Keratinocyte (primary cell): ENCODE data around the gene FHIT.

Experiments used
- CTCF ChIP-seq, 3 experiments: IDR thresholded peaks in 1 of 3; conservative IDR thresholded peaks in 1 of 3; optimal IDR thresholded peaks in 1 of 3; 2 replicates in 2 of 3; 3 replicates in 1 of 3; pipeline versions ENCODE3 to v1.5.1; 2011; ENCODE audit warnings: low read length in 3 of 3, mild to moderate bottlenecking in 3 of 3, moderate library complexity in 2 of 3, control low read depth in 1 of 3, inconsistent platforms in 1 of 3; ENCODE audit not compliant: insufficient read depth in 2 of 3; ENCODE audit errors: extremely low read depth in 1 of 3
- EZH2 ChIP-seq: IDR thresholded peaks from one replicate; pipeline ENCODE4 v1.6.1; 2012; ENCODE audit warnings: inconsistent platforms, mild to moderate bottlenecking, low read length, moderate library complexity

DNA sequence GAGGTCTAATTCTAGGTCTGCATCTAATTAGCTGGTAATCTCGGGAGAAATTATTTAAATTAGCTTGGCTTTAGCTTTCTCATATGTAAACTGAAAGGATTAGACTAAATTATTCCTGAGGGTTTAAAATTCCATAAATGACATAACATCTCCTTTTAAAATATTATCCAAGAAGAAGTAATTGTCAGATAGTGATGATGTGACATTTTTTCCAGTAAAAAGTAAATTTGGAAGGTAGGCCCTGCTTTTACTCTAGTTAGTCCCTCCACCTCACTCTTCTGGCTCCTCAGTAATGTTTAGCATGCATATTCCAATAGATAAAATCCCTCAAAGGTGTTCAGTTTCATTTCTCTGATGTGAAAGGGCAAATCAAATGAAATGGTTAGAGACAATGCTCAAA is 215.7 kb downstream of the FHIT start:
- TF ChIP-seq CTCF (optimal IDR thresholded peaks at IDR 0.05 in 1 of 3, IDR thresholded peaks at IDR 0.05 in 1 of 3, conservative IDR thresholded peaks at IDR 0.05 in 1 of 3; ENCODE audit: extremely low read depth in 1 of 3, insufficient read depth in 2 of 3, low read length in 3 of 3) (no peak), EZH2 (no peak)
